Keratinocyte (primary cell): ENCODE data around the gene TOM1L2. TPM values are rescaled to one million over a fixed set of nuclear protein-coding genes. Genes with fewer than 3 reads are reported as not detected.
A peak's percentile ranks its signal among the peaks of the same experiment; 100 is the strongest.
"Not testable (repeated sequence)": the region's sequence is repeated elsewhere in the genome, so short reads cannot be mapped to it uniquely, and the experiment has no call there.

ENCODE experiments used
- DNase-seq: peaks from one replicate; pipeline ENCODE4 v3.0.0-alpha.2; 2011; ENCODE audit warnings: low read depth, missing footprints, low spot score
- FAIRE-seq: peaks from 2 replicates; lab custom pipeline; 2011; peaks lifted over from hg19 to GRCh38; lab: Jason Lieb, UNC
- H2AFZ ChIP-seq: 2 replicates; pipeline ENCODE4 v1.6.0; 2012; ENCODE audit warnings: low read length, control low read depth, inconsistent platforms; ENCODE audit not compliant: control insufficient read depth
- H3K27ac ChIP-seq: 2 replicates; pipeline ENCODE4 v1.5.1; 2011; ENCODE audit warnings: low read length; ENCODE audit not compliant: control insufficient read depth, insufficient read depth
- H3K27me3 ChIP-seq: 3 replicates; pipeline ENCODE4 v1.6.0; 2011; ENCODE audit warnings: low read length; ENCODE audit not compliant: control insufficient read depth, insufficient read depth; ENCODE audit errors: extremely low read depth
- H3K36me3 ChIP-seq, 2 experiments: 2 replicates in 1 of 2; 3 replicates in 1 of 2; pipeline ENCODE4 v1.5.1; 2011; ENCODE audit warnings: low read length in 2 of 2, mild to moderate bottlenecking in 1 of 2; ENCODE audit not compliant: control insufficient read depth in 2 of 2, insufficient read depth in 2 of 2; ENCODE audit errors: extremely low read depth in 1 of 2
- H3K4me1 ChIP-seq: 3 replicates; pipeline ENCODE4 v1.5.1; 2011; ENCODE audit warnings: low read length; ENCODE audit not compliant: control insufficient read depth, insufficient read depth; ENCODE audit errors: extremely low read depth
- H3K4me2 ChIP-seq: 3 replicates; pipeline ENCODE4 v1.6.0; 2011; ENCODE audit warnings: low read depth, low read length; ENCODE audit not compliant: control insufficient read depth, insufficient read depth; ENCODE audit errors: extremely low read depth
- H3K4me3 ChIP-seq, 3 experiments: fragments of 200-600 bp in 1 of 3; sonication (generic) in 1 of 3; 2 replicates in 2 of 3; 3 replicates in 1 of 3; pipeline ENCODE4 v1.5.1; 2011 to 2016; ENCODE audit warnings: low read length in 3 of 3, mild to moderate bottlenecking in 3 of 3, control low read depth in 2 of 3, inconsistent platforms in 1 of 3, low read depth in 1 of 3, mixed read lengths in 1 of 3, mixed run types in 1 of 3, moderate library complexity in 1 of 3; ENCODE audit not compliant: control insufficient read depth in 2 of 3, insufficient read depth in 2 of 3; ENCODE audit errors: extremely low read depth in 1 of 3
- H3K79me2 ChIP-seq: 2 replicates; pipeline ENCODE4 v1.6.0; 2012; ENCODE audit warnings: low read length; ENCODE audit not compliant: control insufficient read depth, insufficient read depth
- H3K9ac ChIP-seq: 3 replicates; pipeline ENCODE4 v1.6.0; 2011; ENCODE audit warnings: low read length; ENCODE audit not compliant: control insufficient read depth, insufficient read depth; ENCODE audit errors: extremely low read depth
- H3K9me1 ChIP-seq: 3 replicates; pipeline ENCODE4 v1.6.0; 2011; ENCODE audit warnings: low read length; ENCODE audit not compliant: control insufficient read depth, insufficient read depth; ENCODE audit errors: extremely low read depth
- H3K9me3 ChIP-seq: 2 replicates; pipeline ENCODE4 v1.5.1; 2012; ENCODE audit warnings: low read depth, low read length; ENCODE audit not compliant: control insufficient read depth
- H4K20me1 ChIP-seq: 3 replicates; pipeline ENCODE4 v1.6.0; 2011; ENCODE audit warnings: low read length; ENCODE audit not compliant: control insufficient read depth, insufficient read depth; ENCODE audit errors: extremely low read depth
- CTCF ChIP-seq, 3 experiments: IDR thresholded peaks in 1 of 3; conservative IDR thresholded peaks in 1 of 3; optimal IDR thresholded peaks in 1 of 3; 2 replicates in 2 of 3; 3 replicates in 1 of 3; pipeline versions ENCODE3 to v1.5.1; 2011; ENCODE audit warnings: low read length in 3 of 3, mild to moderate bottlenecking in 3 of 3, moderate library complexity in 2 of 3, control low read depth in 1 of 3, inconsistent platforms in 1 of 3; ENCODE audit not compliant: insufficient read depth in 2 of 3; ENCODE audit errors: extremely low read depth in 1 of 3
- EZH2 ChIP-seq: IDR thresholded peaks from one replicate; pipeline ENCODE4 v1.6.1; 2012; ENCODE audit warnings: inconsistent platforms, mild to moderate bottlenecking, low read length, moderate library complexity
- dilution Hi-C: fragments of 300-500 bp; cut with MboI; formaldehyde crosslinking; loops from one replicate; pipeline ENCODE4 v1.7.0; 2020; ENCODE audit warnings: low sequenced_read_pairs; ENCODE audit not compliant: extremely low pct_ligation_motif_present
- polyA plus RNA-seq, 5 experiments: library from polyadenylated mRNA; depleted of rRNA in 3 of 5; stranded (reverse) in 3 of 5; stranded (forward) in 1 of 5; unstranded in 1 of 5; fragments of >200 nt; gene quantifications; 1 replicate in 1 of 5; 2 replicates in 3 of 5; 3 replicates in 1 of 5; pipeline versions ENCODE4 v1.2.1 to v1.2.3, GENCODE V29; 2011 to 2012; ENCODE audit warnings: missing spikeins in 2 of 5, low read depth in 1 of 5, low replicate concordance in 1 of 5

TOM1L2 gene
- polyA plus RNA-seq, 1 donor (not counting 4 experiments of a cell fraction or from before 2014, with no cell fraction given), result 36.3 TPM

DNA sequence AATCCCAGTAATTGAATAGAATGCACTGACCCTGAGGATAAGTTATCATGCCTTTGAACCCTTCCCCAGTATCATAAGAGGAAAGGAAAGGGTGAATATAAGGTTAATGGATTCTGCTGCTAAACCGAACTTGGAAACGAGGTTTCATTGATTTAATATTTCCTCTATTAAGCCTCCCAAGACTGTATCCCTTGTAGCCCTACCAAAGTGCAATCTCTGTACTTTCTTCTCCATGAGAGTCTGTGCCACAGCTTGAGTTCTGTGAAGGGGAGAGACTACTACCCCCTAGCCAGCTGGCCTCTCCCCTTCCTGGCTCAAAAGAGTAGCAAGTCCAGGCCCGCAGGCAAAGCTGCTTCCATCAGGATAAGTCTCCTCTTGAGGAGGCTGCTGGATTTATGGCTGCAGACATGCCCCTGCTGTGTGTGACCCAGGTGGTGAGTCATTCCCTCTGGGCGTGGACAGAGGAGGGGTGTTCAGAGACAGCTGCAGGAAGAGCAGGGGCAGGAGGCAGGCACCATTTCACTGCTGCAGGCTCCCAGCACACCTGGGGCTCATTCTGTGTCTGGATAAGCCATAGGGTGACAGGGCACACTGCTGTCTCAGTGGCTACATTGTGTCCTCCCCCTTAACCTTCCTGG lies 58.4 kb downstream of the TOM1L2 start:
- peak overlapping the region; percentile 45 for H3K9ac ChIP-seq
- no peaks in the 10 kb centered on the region for H3K9me1 ChIP-seq
- no peaks in the 10 kb centered on the region for H4K20me1 ChIP-seq
- TF ChIP-seq EZH2 (no peak), CTCF (optimal IDR thresholded peaks at IDR 0.05 in 1 of 3, IDR thresholded peaks at IDR 0.05 in 1 of 3, conservative IDR thresholded peaks at IDR 0.05 in 1 of 3; ENCODE audit: extremely low read depth in 1 of 3, insufficient read depth in 2 of 3, low read length in 3 of 3) (no peak)
- dilution Hi-C loops, result no loop called here
- H3K36me3 ChIP-seq, result peaks cover 0 to 2% of the 10 kb centered on the region in 2 experiments
- FAIRE-seq (peak; percentile 100), DNase-seq (peak; percentile 95)
- H3K9me3 ChIP-seq, result no peaks in the 10 kb centered on the region
- H3K4me2 ChIP-seq, result peak overlapping the region; percentile 60
- H3K4me1 ChIP-seq, result peaks cover 26% of the 10 kb centered on the region
- no peaks in the 10 kb centered on the region for H3K27me3 ChIP-seq
- peak overlapping the region in 2 of 3 experiments; percentile 0 to 4 for H3K4me3 ChIP-seq
- H2AFZ ChIP-seq, result no peak overlapping the region
- H3K79me2 ChIP-seq, result no peaks in the 10 kb centered on the region
- peak overlapping the region; percentile 59 for H3K27ac ChIP-seq

- H3K4me1 ChIP-seq, result peaks cover 17% of the 10 kb centered on the region
- FAIRE-seq, H3K9me3 ChIP-seq, H3K9ac ChIP-seq, H3K27me3 ChIP-seq, H3K4me3 ChIP-seq, H3K9me1 ChIP-seq, H3K36me3 ChIP-seq, H2AFZ ChIP-seq, dilution Hi-C loops, H3K4me2 ChIP-seq, H4K20me1 ChIP-seq, H3K27ac ChIP-seq, H3K79me2 ChIP-seq, DNase-seq: not testable (repeated sequence)
These were observed 59.9 kb downstream of the TOM1L2 start for GRCh38 chr17:17912336-17912735.
